ENCODE data around the gene SNED1.

The SNED1 gene

GRCh38 chr2:241020629-241021190 lies 22.3 kb downstream of the SNED1 start:
- DNase-seq (ENCODE audit: low read depth in 4 of 4, low spot score in 1 of 4) = no peak

GRCh38 chr2:241025639-241026038 lies 27.2 kb downstream of the SNED1 start:
- DNase-seq (ENCODE audit: low read depth in 4 of 4, low spot score in 1 of 4) = no peak

GRCh38 chr2:241029599-241030332 lies 31.3 kb downstream of the SNED1 start:
- no peak for DNase-seq (ENCODE audit: low read depth in 4 of 4, low spot score in 1 of 4)

- no peak for DNase-seq (ENCODE audit: low read depth in 4 of 4, low spot score in 1 of 4)
Observed at GRCh38 chr2:241030333-241030680, 31.9 kb downstream of the SNED1 start.

- no peak for DNase-seq (ENCODE audit: low read depth in 4 of 4, low spot score in 1 of 4)
Observed at GRCh38 chr2:241030883-241031282, 32.5 kb downstream of the SNED1 start.

GRCh38 chr2:241031436-241032165 lies 33.2 kb downstream of the SNED1 start:
- DNase-seq (ENCODE audit: low read depth in 4 of 4, low spot score in 1 of 4) = no peak

GRCh38 chr2:241033336-241033987 lies 35.0 kb downstream of the SNED1 start:
- DNase-seq (ENCODE audit: low read depth in 4 of 4, low spot score in 1 of 4) = no peak

GRCh38 chr2:241033994-241034393 lies 35.6 kb downstream of the SNED1 start:
- DNase-seq (ENCODE audit: low read depth in 4 of 4, low spot score in 1 of 4) = no peak

- DNase-seq (ENCODE audit: low read depth in 4 of 4, low spot score in 1 of 4) = no peak
Observed at GRCh38 chr2:241034490-241035141, 36.2 kb downstream of the SNED1 start.

- DNase-seq (ENCODE audit: low read depth in 4 of 4, low spot score in 1 of 4) = no peak
Observed at GRCh38 chr2:241035142-241035817, 36.9 kb downstream of the SNED1 start.

GRCh38 chr2:241035818-241036396 lies 37.5 kb downstream of the SNED1 start:
- no peak for DNase-seq (ENCODE audit: low read depth in 4 of 4, low spot score in 1 of 4)

GRCh38 chr2:241036397-241036963 lies 38.1 kb downstream of the SNED1 start:
- DNase-seq (ENCODE audit: low read depth in 4 of 4, low spot score in 1 of 4) = peak in 1 of 4 experiments; percentile 15

GRCh38 chr2:241036964-241037421 lies 38.6 kb downstream of the SNED1 start:
- DNase-seq (ENCODE audit: low read depth in 4 of 4, low spot score in 1 of 4) = no peak

GRCh38 chr2:241037498-241037897 lies 39.1 kb downstream of the SNED1 start:
- DNase-seq (ENCODE audit: low read depth in 4 of 4, low spot score in 1 of 4) = no peak

- no peak for DNase-seq (ENCODE audit: low read depth in 4 of 4, low spot score in 1 of 4)
Observed at GRCh38 chr2:241038374-241039180, 40.2 kb downstream of the SNED1 start.

GRCh38 chr2:241039416-241039815 lies 41.0 kb downstream of the SNED1 start:
- no peak for DNase-seq (ENCODE audit: low read depth in 4 of 4, low spot score in 1 of 4)

GRCh38 chr2:241040081-241040803 lies 41.8 kb downstream of the SNED1 start:
- DNase-seq (ENCODE audit: low read depth in 4 of 4, low spot score in 1 of 4) = no peak

- DNase-seq (ENCODE audit: low read depth in 4 of 4, low spot score in 1 of 4) = no peak
Observed at GRCh38 chr2:241041589-241042158, 43.3 kb downstream of the SNED1 start.

Data from stimulated activated CD4-positive, alpha-beta T cell treated with anti-CD3 and anti-CD28 coated beads, Interleukin-1b, Interleukin-23, amount 100 ng/mL, for 24 hours (primary cell).